Panc1 (cell line): ENCODE results near the gene SKIC8. TPM values are rescaled to one million over a fixed set of nuclear protein-coding genes. Genes with fewer than 3 reads are reported as not detected.

Experiments
- ATAC-seq: fragments of 200-7000 bp; cut with Tn5 transposase; 2 replicates; pipeline ENCODE4 v1.9.1; 2020; ENCODE audit warnings: mild to moderate bottlenecking, moderate library complexity
- BruUV-seq: library from RNA; stranded (reverse); fragments of 400-500 nt; replicated peaks from 2 replicates; lab custom pipeline; 2021; lab: Mats Ljungman, UMichigan
- CTCF ChIA-PET: fragments of 300-600 bp; sonication (Branson Sonifier 250); formaldehyde crosslinking; loops from one replicate; lab custom pipeline; 2022; ENCODE audit warnings: antibody characterized with exemption; lab: Charles Lee
- POLR2A ChIA-PET: fragments of 300-600 bp; sonication (Branson Sonifier 250); formaldehyde crosslinking; loops from one replicate; lab custom pipeline; 2022; ENCODE audit warnings: antibody characterized with exemption; lab: Charles Lee
- DNase-seq: peaks from one replicate; pipeline ENCODE4 v3.0.0-alpha.2; 2010; ENCODE audit warnings: low read depth, low spot score
- H3K27ac ChIP-seq: 2 replicates; pipeline ENCODE4 v1.5.1; 2011; ENCODE audit warnings: mild to moderate bottlenecking, low read length, inconsistent platforms
- H3K27me3 ChIP-seq: fragments of 200-500 bp; sonication (Bioruptor generic); 2 replicates; pipeline ENCODE4 v1.6.0; 2014; ENCODE audit warnings: low read length, inconsistent platforms; ENCODE audit not compliant: control insufficient read depth, insufficient read depth
- H3K36me3 ChIP-seq: fragments of 200-500 bp; sonication (Bioruptor generic); 2 replicates; pipeline ENCODE4 v1.5.1; 2014; ENCODE audit warnings: inconsistent platforms, mild to moderate bottlenecking, low read length, moderate library complexity; ENCODE audit not compliant: control insufficient read depth, insufficient read depth
- H3K4me1 ChIP-seq: 2 replicates; pipeline ENCODE4 v1.5.1; 2011; ENCODE audit warnings: inconsistent platforms, mild to moderate bottlenecking, low read length, moderate library complexity; ENCODE audit not compliant: control insufficient read depth, insufficient read depth
- H3K4me3 ChIP-seq, 2 experiments: 2 replicates each; pipeline ENCODE4 v1.5.1; 2011 to 2012; ENCODE audit warnings: low read depth in 2 of 2, low read length in 2 of 2, mild to moderate bottlenecking in 2 of 2, inconsistent platforms in 1 of 2, moderate library complexity in 1 of 2
- H3K9me3 ChIP-seq: fragments of 200-500 bp; sonication (Bioruptor generic); 2 replicates; pipeline ENCODE4 v1.5.1; 2014; ENCODE audit warnings: low read depth, mild to moderate bottlenecking, inconsistent platforms, low read length, moderate library complexity; ENCODE audit not compliant: control insufficient read depth, insufficient read depth
- CTCF ChIP-seq: fragments of 450-650 bp; IDR thresholded peaks from 2 replicates; pipeline ENCODE4 v1.5.1; 2017; ENCODE audit warnings: mild to moderate bottlenecking
- POLR2AphosphoS5 ChIP-seq: IDR thresholded peaks from 2 replicates; pipeline ENCODE4 v1.6.1; 2012; ENCODE audit warnings: mild to moderate bottlenecking, low read depth, low read length, moderate library complexity
- REST ChIP-seq, 2 experiments: IDR thresholded peaks; 2 replicates each; pipeline ENCODE4 v1.6.1; 2011 to 2012; ENCODE audit warnings: low read depth in 2 of 2, control low read depth in 1 of 2, low read length in 1 of 2, mild to moderate bottlenecking in 1 of 2, moderate library complexity in 1 of 2; ENCODE audit not compliant: insufficient read depth in 1 of 2
- SIN3A ChIP-seq: IDR thresholded peaks from 2 replicates; pipeline ENCODE4 v1.6.1; 2012; ENCODE audit warnings: low read depth, mild to moderate bottlenecking, low read length, moderate library complexity, borderline replicate concordance; ENCODE audit not compliant: insufficient read depth
- TCF7L2 ChIP-seq: IDR thresholded peaks from 2 replicates; pipeline ENCODE4 v1.6.1; 2011; ENCODE audit warnings: mild to moderate bottlenecking, low read depth, low read length, inconsistent platforms
- in situ Hi-C: cut with HindIII; loops from 2 replicates; pipeline ENCODE4 v1.10.0; 2016; ENCODE audit warnings: low sequenced_read_pairs, low pct_unique_long_range_greater_than_20kb
- intact Hi-C: fragments of 100-400 bp; cut with micrococcal nuclease; formaldehyde crosslinking; loops from one replicate; pipeline ENCODE4 v1.10.0; 2022; ENCODE audit not compliant: unreplicated experiment
- total RNA-seq: library from RNA; stranded (reverse); gene quantifications from one replicate; pipeline ENCODE4 v1.2.1, GENCODE V29; 2021; ENCODE audit not compliant: unreplicated experiment

Gene SKIC8
- total RNA-seq, 1 experiment from 2014 or later: 66.3 TPM

DNA sequence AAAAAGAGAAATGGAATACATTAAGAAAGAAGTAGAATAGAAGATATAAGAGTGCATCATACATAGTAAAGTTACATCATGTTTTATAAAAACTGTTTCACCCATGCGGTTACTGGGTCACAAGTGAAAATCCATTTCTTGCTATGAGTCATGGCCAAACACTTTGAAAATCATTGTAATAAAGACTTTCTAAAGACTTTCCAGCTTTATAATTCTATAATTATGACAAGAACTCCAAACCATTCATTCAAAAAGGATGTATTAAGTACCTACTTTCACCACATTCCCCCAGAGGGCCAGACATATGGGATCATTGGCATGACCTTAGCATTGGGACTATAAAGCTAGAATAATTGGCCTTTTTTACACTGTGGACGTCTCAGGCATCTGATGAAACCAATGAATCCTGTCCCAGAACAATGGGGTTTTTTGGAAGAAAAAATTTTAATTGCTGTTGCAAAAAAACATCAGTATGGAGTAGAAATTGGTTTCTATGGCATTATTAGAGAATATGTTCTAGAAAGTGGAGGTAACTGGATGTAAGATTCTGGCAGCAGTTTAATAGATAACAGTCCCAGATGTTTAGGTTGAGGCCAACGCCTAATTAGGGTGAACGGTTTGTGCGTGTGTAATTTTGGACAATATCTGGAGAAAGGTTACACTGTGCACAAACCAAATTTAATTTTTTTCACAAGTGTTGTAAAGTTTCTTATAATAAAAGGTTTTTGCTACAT lies 3.3 kb upstream of the SKIC8 start:
- H3K4me1 ChIP-seq: peaks cover 8% of the 10 kb centered on the region
- no peak overlapping the region for H3K27ac ChIP-seq
- POLR2A ChIA-PET: no interaction called here
- no peaks in the 10 kb centered on the region; the same call in 1 of the 2 replicates for H3K36me3 ChIP-seq
- no peaks in the 10 kb centered on the region for H3K27me3 ChIP-seq
- CTCF ChIA-PET: no interaction called here
- H3K4me3 ChIP-seq: no peak overlapping the region
- no peaks in the 10 kb centered on the region for H3K9me3 ChIP-seq
- ATAC-seq (no peak), DNase-seq (no peak)
- TF ChIP-seq SIN3A (no peak), REST (IDR thresholded peaks at IDR 0.05; ENCODE audit: insufficient read depth in 1 of 2, low read depth in 2 of 2, low read length in 1 of 2) (no peak), POLR2AphosphoS5 (no peak), TCF7L2 (no peak), CTCF (no peak)
- in situ Hi-C loops: no loop called here
- intact Hi-C loops: no loop called here
- no TSS peak for BruUV-seq

DNA sequence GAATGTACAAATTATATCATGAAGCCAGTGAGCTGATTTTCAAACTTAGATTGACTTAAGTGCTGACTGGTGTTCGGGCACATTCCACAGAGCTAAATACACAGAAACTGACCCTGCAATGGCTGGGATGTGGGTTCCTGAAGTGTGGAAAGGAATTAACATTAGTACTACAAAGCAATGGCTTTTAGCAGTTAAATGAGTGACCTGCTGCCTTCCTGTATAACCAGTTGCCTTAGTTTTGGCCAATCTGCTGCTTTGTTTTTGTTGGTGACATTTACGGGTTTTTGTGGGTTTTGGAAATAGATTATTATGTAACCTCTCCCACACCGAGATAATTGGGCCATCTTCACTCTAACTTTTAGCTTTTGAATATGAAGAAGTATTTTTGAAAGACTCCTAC lies 2.4 kb upstream of the SKIC8 start:
- H3K4me3 ChIP-seq: no peak overlapping the region
- peaks cover 12% of the 10 kb centered on the region for H3K4me1 ChIP-seq
- POLR2A ChIA-PET: no interaction called here
- no peak for DNase-seq
- in situ Hi-C loops (no loop called here), intact Hi-C loops (no loop called here)
- CTCF ChIA-PET: no interaction called here
- no peaks in the 10 kb centered on the region for H3K9me3 ChIP-seq
- no peak for TF ChIP-seq REST (IDR thresholded peaks at IDR 0.05; ENCODE audit: insufficient read depth in 1 of 2, low read depth in 2 of 2, low read length in 1 of 2)
- no peak for TF ChIP-seq SIN3A
- no peak for TF ChIP-seq POLR2AphosphoS5
- TF ChIP-seq TCF7L2: no peak
- no peak for TF ChIP-seq CTCF
- no peak for ATAC-seq
- BruUV-seq: no TSS peak
- no peaks in the 10 kb centered on the region; the same call in 1 of the 2 replicates for H3K36me3 ChIP-seq
- H3K27ac ChIP-seq: no peak overlapping the region
- no peaks in the 10 kb centered on the region for H3K27me3 ChIP-seq
